ENCODE measurements around the gene KRTAP10-9. TPM values are rescaled to one million over a fixed set of nuclear protein-coding genes. Genes with fewer than 3 reads are reported as not detected.
A peak's percentile ranks its signal among the peaks of the same experiment; 100 is the strongest.
"Not testable (repeated sequence)": the region's sequence is repeated elsewhere in the genome, so short reads cannot be mapped to it uniquely, and the experiment has no call there.

Gene KRTAP10-9
- total RNA-seq, 8 experiments from 2014 or later: 0.18 to 1.0 (median 0.46) TPM; not detected in 3

GRCh38 chr21:44590311-44590721 lies 36.6 kb upstream of the KRTAP10-9 start:
- ATAC-seq (replicated peaks in 6 of 8): no peak
- H3K4me3 ChIP-seq: no peak overlapping the region
- no peaks in the 10 kb centered on the region for H3K4me1 ChIP-seq (replicated peaks in 1 of 2)
- no peak overlapping the region for H3K27ac ChIP-seq
- in situ Hi-C loops (cut with MboI; ENCODE audit: low pct_unique_long_range_greater_than_20kb in 2 of 9, low sequenced_read_pairs in 9 of 9, unreplicated experiment in 9 of 9): no loop called here
- no CpG with 5 or more reads among the region's 10 CpGs for WGBS, 10 experiments

DNA sequence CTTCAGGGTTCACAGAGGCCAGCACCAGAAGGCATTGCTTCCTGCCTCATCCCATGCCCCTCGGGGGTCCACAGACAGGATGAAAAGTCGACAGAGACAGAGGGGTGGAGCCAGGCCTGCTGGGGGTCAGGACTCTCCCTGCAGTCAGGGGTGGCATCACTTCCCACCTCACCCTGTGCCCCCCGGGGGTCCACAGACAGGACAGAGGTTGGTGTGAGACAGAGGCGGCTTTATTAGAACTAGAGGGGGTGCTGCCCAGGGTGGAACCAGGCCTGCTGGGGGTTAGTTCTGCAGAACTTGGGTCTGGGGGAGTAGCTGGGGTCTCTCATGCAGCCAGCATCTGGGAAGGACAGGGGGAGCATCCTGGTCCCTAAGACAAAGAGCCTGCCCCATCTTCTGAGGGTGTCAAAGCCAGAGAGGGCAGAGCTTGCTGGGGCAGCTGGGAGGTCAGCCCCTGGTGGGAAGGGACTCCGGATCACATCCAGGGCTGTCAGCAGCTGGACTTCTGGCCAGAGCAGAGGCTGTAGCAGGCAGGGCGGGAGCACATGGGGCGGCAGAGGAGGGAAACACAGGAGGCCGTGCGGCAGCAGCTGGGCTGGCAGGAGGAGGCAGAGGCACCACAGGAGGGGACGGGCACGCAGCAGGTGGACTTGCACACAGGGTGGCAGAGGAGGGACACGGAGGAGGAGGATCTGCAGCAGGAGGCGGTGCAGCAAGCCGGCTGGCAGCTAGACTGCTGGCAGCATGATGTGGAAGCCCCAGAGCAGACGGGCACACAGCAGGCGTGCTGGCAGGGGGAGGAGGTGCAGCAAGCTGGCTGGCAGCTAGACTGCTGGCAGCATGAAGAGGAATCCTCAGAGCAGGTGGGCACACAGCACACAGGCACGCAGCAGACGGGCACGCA lies 35.7 kb upstream of the KRTAP10-9 start:
- H3K27ac ChIP-seq; ATAC-seq (replicated peaks in 6 of 8); H3K4me1 ChIP-seq (replicated peaks in 1 of 2); in situ Hi-C loops (cut with MboI; ENCODE audit: low pct_unique_long_range_greater_than_20kb in 2 of 9, low sequenced_read_pairs in 9 of 9, unreplicated experiment in 9 of 9); H3K4me3 ChIP-seq: not testable (repeated sequence)
- WGBS, 10 experiments: 0% methylated on average over 1 of the region's 19 CpGs; no CpG with 5 or more reads in 9 of the 10 experiments

GRCh38 chr21:44591801-44592130 lies 35.1 kb upstream of the KRTAP10-9 start:
- WGBS, 10 experiments: no CpG with 5 or more reads among the region's 4 CpGs
- in situ Hi-C loops (cut with MboI; ENCODE audit: low pct_unique_long_range_greater_than_20kb in 2 of 9, low sequenced_read_pairs in 9 of 9, unreplicated experiment in 9 of 9); H3K27ac ChIP-seq; ATAC-seq (replicated peaks in 6 of 8); H3K4me1 ChIP-seq (replicated peaks in 1 of 2); H3K4me3 ChIP-seq: not testable (repeated sequence)

DNA sequence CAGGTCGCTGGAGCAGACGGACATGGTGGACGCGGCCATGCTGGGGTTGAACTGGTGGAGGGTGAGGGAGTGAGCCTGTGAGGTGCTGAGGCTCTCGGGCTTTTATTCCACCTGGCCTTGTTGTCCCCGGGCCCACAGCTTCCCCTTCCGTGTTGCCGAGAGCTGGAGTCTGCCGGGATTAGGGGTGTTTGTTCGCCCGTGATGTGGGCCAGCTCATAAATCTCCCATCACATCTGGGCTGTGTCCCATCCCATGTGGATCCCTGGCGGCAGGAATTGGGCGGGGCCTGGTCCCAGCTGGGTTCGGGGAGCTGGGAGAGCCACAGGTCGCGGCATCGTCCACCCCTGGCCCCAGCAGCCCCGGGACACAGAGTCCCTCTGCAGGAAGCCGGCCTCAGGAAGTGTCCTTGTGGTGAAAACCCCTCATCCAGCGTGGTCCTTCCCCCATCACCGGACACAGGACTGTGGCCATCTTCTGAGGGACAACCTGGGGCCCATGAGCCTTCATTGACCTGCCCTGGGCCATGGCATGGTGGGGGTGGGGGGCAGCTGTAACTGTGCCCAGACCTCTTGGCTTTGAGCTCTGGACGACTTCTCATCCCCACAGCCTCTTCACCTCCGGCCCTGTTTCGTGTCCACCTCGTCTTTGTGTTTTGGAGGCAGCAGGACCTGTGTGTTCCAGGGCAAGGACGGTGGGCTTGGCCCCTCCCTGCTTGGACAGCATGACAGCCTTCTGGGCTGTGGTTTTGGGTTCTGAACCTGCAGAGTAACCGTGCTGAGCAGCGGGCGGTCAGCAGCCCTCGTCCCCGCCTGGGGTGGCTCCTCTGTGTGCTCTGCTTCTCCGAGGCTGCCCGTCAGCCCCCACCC lies 34.2 kb upstream of the KRTAP10-9 start, which contains the start of gene KRTAP10-6:
TSS of gene KRTAP10-6 (minus strand) at position 60 of the 866 bp plus-strand sequence. CDS start at position 39, 21 bp downstream.
- Histone ChIP-seq H3K4me3 (no peak within 1 kb of the TSS), H3K27ac (no peak within 1 kb of the TSS), H3K4me1 (replicated peaks in 1 of 2) (no peaks in the 10 kb centered on the region)
- in situ Hi-C loops (cut with MboI; ENCODE audit: low pct_unique_long_range_greater_than_20kb in 2 of 9, low sequenced_read_pairs in 9 of 9, unreplicated experiment in 9 of 9): no loop called here
- 20 to 80% (median 50%) methylated on average over 1 to 6 of the region's 33 CpGs; no CpG with 5 or more reads in 6 of the 10 experiments for WGBS, 10 experiments
- ATAC-seq (replicated peaks in 6 of 8): no peak

DNA sequence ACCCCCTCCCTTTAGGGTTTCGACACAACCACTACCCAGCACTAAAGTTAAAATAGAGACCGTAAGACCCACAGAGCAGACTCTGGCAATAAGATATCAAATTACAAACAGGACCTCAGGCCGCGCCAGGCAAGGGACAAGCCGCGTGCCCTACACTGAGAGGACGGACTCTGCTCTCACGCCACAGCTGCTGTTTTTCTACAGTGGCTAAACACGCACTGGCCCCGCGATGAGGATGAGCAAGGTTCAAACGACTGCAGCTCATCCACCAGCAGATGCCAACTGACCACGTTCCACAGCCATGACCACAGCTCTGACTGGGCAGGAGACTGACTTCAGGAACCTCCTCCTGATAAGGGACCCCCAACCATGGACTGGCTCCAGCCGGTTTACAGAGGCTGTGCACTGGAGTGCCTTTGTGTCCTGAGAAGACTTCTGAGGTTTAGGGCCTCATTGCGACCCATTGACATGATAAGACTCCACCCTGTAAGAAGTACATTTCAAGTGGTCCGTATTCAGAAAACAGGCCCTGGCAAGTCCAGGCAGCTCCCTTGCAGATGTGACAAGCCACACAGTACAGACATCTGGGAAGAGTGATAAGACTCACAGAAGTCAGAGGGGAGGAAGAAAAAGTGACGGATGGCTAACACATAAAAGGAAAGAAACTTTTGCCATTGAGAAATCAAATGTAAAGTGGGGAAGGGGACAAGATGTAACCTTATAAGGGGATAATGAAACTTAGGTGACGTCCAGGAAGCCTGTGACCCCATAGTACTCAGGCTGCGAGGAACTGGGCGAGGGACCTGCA lies 33.1 kb upstream of the KRTAP10-9 start:
- WGBS, 10 experiments: 29 to 100% (median 85%) methylated on average over 1 to 10 of the region's 20 CpGs; no CpG with 5 or more reads in 1 of the 10 experiments
- peak in 1 of 8 experiments; percentile 78 for ATAC-seq (replicated peaks in 6 of 8)
- in situ Hi-C loops (cut with MboI; ENCODE audit: low pct_unique_long_range_greater_than_20kb in 2 of 9, low sequenced_read_pairs in 9 of 9, unreplicated experiment in 9 of 9): no loop called here

DNA sequence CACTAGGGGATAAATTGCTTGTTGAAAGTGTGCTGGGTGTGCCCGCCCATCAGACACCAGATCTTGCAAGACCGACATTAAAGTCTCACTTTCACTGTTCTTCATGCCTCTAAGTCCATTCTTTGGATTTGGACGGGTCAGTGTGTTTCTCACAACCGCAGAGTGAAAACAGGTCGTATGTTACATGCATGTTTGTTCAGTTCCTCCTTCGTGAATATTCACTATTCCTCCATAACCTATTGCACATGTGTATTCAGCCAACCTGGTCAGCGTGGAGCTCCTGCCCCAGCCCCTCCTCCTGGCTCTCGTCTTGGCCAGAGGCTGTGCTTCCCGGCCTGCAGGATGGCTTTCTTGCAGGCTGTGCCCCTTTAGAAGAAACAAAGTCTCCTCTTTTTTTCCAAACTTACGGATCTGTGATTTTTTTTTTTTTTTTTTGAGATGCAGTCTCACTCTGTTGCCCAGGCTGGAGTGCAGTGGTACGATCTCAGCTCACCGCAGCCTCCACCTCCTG lies 32.4 kb upstream of the KRTAP10-9 start:
- WGBS, 10 experiments: 39 to 100% (median 77%) methylated on average over 2 to 10 of the region's 12 CpGs; no CpG with 5 or more reads in 1 of the 10 experiments
- H3K27ac ChIP-seq: no peak overlapping the region
- in situ Hi-C loops (cut with MboI; ENCODE audit: low pct_unique_long_range_greater_than_20kb in 2 of 9, low sequenced_read_pairs in 9 of 9, unreplicated experiment in 9 of 9): no loop called here
- ATAC-seq (replicated peaks in 6 of 8): peak in 1 of 8 experiments; percentile 44
- H3K4me1 ChIP-seq (replicated peaks in 1 of 2): no peaks in the 10 kb centered on the region
- H3K4me3 ChIP-seq: no peak overlapping the region

More for the DNA sequence above, 33.1 kb upstream of the KRTAP10-9 start:
- H3K4me1 ChIP-seq (replicated peaks in 1 of 2): no peaks in the 10 kb centered on the region
- H3K4me3 ChIP-seq: no peak overlapping the region
- H3K27ac ChIP-seq: no peak overlapping the region

GRCh38 chr21:44595524-44595923 lies 31.4 kb upstream of the KRTAP10-9 start:
- Histone ChIP-seq H3K27ac (no peak overlapping the region), H3K4me3 (no peak overlapping the region), H3K4me1 (replicated peaks in 1 of 2) (no peaks in the 10 kb centered on the region)
- in situ Hi-C loops (cut with MboI; ENCODE audit: low pct_unique_long_range_greater_than_20kb in 2 of 9, low sequenced_read_pairs in 9 of 9, unreplicated experiment in 9 of 9): no loop called here
- WGBS, 10 experiments: 6 to 100% (median 85%) methylated on average over 2 to 6 of the region's 6 CpGs; no CpG with 5 or more reads in 4 of the 10 experiments
- ATAC-seq (replicated peaks in 6 of 8): peak in 2 of 8 experiments; percentile 34 to 91

- no peak overlapping the region for H3K4me3 ChIP-seq
- no peak for ATAC-seq (replicated peaks in 6 of 8)
- no peaks in the 10 kb centered on the region for H3K4me1 ChIP-seq (replicated peaks in 1 of 2)
- in situ Hi-C loops (cut with MboI; ENCODE audit: low pct_unique_long_range_greater_than_20kb in 2 of 9, low sequenced_read_pairs in 9 of 9, unreplicated experiment in 9 of 9): no loop called here
- WGBS, 10 experiments: 4 to 100% (median 57%) methylated on average over 1 to 5 of the region's 9 CpGs; no CpG with 5 or more reads in 2 of the 10 experiments
- no peak overlapping the region for H3K27ac ChIP-seq
Observed at GRCh38 chr21:44596068-44596725, 30.7 kb upstream of the KRTAP10-9 start.

GRCh38 chr21:44598061-44598460 lies 28.8 kb upstream of the KRTAP10-9 start:
- Histone ChIP-seq H3K27ac (peak overlapping the region in 1 of 2 donors; percentile 40), H3K4me1 (replicated peaks in 1 of 2) (no peaks in the 10 kb centered on the region), H3K4me3 (no peak overlapping the region)
- 20 to 88% (median 65%) methylated on average over 5 to 10 of the region's 11 CpGs for WGBS, 10 experiments
- ATAC-seq (replicated peaks in 6 of 8): peak in 4 of 8 experiments; percentile 23 to 45 (median 36)
- in situ Hi-C loops (cut with MboI; ENCODE audit: low pct_unique_long_range_greater_than_20kb in 2 of 9, low sequenced_read_pairs in 9 of 9, unreplicated experiment in 9 of 9): no loop called here

DNA sequence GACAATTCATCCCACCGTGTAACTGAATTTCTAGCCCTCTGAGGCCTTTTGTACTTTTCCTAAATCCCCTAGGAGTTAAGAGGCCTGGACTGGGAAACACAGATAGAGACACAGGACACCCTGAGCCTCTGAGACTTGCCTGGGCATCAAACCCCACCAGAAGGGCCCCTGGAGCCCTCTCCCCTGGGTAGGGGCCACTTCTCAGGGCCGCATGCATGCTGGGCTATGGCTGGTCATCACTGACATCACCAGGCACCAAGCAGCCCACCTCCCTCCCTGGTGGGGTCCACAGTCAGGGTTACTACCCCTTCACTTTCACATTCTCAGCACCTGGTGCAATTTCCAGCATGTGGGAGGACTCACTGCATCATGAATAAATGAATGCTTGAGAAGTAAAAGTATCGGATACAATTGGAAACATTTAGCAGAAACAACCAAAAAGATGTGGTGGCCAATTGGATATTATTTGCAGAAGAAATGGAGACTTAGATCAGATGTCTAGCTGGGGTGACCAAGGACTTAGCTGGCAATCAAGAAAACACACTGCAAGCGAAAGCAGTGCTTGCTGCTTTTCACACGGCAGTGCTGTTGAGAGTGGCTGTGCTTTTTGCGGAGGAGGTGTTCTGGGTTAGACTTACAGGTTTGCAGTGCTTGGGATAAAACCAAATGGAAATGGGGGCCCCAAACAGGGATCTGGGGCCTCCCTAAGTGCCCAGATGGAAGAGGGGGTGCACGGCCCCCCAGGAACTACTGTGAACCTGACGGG lies 27.4 kb upstream of the KRTAP10-9 start:
- in situ Hi-C loops (cut with MboI; ENCODE audit: low pct_unique_long_range_greater_than_20kb in 2 of 9, low sequenced_read_pairs in 9 of 9, unreplicated experiment in 9 of 9): no loop called here
- WGBS, 10 experiments: 45 to 94% (median 85%) methylated on average over 2 to 5 of the region's 8 CpGs; no CpG with 5 or more reads in 2 of the 10 experiments
- no peak for ATAC-seq (replicated peaks in 6 of 8)
- Histone ChIP-seq H3K4me3 (no peak overlapping the region), H3K4me1 (replicated peaks in 1 of 2) (no peaks in the 10 kb centered on the region), H3K27ac (no peak overlapping the region)

GRCh38 chr21:44600118-44600978 lies 26.5 kb upstream of the KRTAP10-9 start, which contains the start of gene KRTAP10-7:
TSS of gene KRTAP10-7 (plus strand) at chr21:44600597. CDS start at chr21:44600622, 25 bp downstream.
- 33 to 93% (median 65%) methylated on average over 2 to 7 of the region's 23 CpGs; no CpG with 5 or more reads in 5 of the 10 experiments for WGBS, 10 experiments
- H3K27ac ChIP-seq; in situ Hi-C loops (cut with MboI; ENCODE audit: low pct_unique_long_range_greater_than_20kb in 2 of 9, low sequenced_read_pairs in 9 of 9, unreplicated experiment in 9 of 9); H3K4me1 ChIP-seq (replicated peaks in 1 of 2); H3K4me3 ChIP-seq; ATAC-seq (replicated peaks in 6 of 8): not testable (repeated sequence)

Measured in motor neuron (in vitro differentiated cells).